IPS-NIHi7 (cell line): Measurements from ENCODE around the gene PEX10.
"Not testable (repeated sequence)": the region's sequence is repeated elsewhere in the genome, so short reads cannot be mapped to it uniquely, and the experiment has no call there.

Experiments used
- DNase-seq: peaks from one replicate; pipeline ENCODE4 v3.0.0; 2012; ENCODE audit warnings: mixed read lengths; ENCODE audit errors: extremely low spot score

Gene PEX10

DNA sequence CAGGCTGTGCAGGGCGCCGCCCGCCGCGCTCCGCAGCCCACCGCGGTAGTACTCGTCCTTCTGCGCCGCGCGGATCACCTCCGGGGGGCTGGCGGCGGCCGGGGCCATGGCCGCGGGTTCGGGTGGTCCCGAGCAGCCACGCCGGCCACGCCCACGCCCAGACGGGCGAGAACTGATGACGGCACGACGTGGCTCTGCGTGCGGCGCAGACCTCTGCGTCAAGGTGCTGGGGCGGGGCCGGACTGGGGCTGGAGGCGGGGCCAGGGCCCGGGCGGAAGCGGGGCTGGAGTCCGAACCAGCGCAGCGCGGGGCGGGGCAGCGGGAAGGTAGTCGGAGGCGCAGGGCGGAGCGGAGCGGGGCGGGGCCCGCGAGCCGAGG, at the start of gene PEX10:
PEX10 (minus strand) TSS at position 170 of the 378 bp plus-strand sequence; CDS start at position 108, 62 bp downstream.
- peak; percentile 99 for DNase-seq

DNA sequence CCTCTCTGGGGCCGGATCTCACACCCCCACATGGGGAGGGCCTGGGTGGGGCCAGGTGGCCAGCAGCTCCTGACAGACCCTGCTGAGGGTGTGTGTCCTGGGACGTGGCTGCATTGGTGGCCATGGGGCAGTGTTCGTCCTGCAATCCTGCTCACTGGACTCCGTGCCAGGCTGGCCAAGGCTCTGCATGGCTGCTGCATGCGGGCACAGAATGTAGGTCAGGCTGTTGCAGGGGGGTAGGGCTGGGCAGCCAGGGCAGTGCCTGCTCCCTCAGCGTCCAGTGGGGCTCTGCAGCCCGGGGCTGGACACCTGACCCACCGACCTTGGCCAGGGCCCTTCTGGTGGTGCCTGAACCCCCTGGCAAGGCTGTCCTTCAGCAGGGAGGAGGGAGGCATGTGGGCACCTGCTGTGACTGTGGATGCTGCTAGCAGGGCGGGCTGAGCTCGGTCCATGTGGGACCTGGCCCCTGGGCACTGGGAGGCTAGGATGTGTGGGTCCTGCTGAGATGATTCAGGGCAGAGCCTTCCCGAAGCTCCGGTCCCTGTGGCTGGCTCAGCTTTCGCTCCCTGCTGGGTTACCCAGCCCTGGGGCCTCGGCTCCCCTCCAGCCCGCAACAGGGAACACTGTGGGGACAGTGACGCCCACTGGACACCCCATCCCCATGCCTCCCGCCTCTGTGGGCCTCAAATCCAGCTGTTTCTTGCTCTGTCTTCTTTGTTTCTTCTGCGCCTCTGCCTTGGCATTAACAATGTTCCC, 48.8 kb upstream of the PEX10 start:
- no peak for DNase-seq

DNA sequence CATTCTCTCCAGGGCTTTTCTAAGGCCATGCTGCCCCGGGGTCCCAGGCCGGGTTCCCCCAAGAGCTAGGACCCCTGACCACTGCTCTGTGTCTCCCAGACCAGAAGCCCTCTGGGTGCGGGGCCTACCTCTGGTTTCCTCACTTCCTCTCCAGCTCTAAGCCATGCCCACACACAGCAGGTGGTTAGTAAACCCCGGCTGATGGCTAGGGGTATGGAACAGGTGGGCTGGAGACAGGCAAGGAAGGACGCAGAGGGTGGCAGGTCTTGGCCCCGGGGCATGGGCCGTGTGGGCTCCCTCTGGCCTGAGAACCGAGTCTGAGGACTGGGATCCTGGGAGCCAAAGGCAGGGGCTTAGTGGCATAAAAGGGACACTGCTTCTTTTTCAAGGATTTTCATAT, 47.8 kb upstream of the PEX10 start:
- DNase-seq: no peak

DNA sequence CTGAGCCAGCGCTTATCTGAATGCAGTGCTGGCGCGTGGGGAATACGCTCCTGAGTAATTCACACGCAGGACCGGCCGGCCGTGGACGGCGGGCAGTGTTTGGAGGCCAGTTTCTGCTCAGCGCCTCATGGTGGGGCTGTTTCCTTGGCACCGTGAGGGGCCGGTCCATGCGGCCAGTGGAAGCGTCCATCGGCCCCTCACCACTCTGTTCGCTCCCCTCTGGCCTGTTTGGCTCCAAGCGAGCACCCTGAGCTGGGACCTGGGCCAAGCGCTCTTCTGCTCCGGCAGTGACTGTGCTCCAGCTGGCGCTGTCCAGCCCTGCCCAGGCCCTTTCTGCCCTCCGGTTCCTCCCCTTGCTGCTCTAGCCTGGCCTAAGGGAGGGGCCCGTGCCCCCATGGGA, 47.4 kb upstream of the PEX10 start:
- no peak for DNase-seq

DNA sequence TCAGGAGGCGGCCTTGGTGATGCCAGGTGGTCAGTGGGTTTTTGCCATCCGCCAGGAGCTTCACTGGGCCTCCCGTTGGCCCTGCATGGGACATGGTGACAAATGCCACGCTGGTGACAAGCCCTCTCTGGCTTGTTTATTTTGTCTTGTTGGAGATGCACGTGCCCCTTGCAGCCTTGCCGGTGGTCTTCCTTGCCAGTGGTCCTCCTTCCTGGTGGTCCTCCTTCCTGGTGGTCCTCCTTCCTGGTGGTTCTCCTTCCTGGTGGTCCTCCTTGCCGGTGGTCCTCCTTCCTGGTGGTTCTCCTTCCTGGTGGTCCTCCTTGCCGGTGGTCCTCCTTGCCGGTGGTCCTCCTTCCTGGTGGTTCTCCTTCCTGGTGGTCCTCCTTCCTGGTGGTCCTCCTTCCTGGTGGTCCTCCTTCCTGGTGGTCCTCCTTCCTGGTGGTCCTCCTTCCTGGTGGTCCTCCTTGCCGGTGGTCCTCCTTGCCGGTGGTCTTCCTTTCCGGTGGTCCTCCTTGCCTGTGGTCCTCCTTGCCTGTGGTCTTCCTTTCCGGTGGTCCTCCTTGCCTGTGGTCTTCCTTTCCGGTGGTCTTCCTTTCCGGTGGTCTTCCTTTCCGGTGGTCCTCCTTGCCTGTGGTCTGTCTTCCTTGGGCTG, 46.9 kb upstream of the PEX10 start:
- not testable (repeated sequence) for DNase-seq

DNA sequence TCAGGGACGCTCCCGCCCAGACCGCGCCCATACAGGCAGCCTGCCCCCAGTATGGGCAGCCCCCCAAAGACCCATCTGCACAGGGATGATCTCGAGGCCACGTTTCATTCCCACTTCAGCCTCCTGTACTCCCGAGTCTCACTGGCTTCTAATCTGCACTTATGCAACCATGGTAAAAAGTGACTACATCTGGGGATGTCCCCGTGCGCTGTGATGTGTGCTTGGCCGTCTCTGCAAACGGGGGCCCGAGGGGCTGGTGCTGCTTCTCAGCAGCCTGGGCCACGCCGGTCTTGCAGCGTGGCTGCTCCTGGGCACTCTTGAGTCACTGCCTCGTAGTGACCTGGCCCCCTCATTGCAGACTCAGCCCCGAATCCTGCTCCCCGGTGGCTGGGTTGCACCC, 46.3 kb upstream of the PEX10 start:
- no peak for DNase-seq

DNA sequence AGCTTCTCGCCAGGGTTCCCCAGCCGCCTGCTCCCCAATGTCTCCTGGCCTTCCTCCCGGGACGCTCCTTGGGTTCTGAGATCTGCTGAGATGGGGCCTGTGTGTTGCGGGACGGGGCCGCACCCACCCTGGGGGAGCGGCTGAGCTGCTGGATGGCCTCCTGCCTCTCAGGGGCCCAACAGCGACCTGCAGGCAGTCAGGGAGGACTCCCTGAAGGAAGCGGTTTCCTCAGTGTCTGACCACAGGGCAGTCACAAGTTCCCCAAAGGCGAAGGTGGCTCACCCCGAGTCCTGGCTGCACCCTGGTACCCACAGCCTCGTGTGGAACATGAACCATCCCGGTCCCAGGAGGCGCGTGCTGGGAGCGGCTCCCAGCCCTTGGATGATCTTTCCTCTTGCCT, 45.1 kb upstream of the PEX10 start:
- no peak for DNase-seq

DNA sequence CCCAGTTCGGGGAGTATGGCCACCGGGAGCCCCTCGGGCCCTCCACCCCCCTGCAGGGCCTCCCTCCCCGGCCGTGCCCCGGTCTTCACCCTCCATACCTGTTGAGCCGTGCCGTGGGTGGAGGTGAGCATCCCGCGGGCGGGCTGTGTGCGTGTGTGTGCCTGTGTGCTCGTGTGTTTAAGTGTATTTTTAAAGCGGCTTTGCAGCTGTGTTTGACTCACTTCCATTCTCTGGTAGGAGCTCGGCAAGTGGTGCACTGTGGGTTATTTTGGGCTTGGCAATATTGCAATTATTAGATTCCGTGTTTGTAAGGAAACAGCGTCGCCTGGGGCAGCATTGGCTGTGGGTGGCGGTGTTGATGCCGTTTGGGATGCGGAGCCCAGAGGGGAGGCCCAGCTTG, 43.4 kb upstream of the PEX10 start:
- DNase-seq: no peak

DNA sequence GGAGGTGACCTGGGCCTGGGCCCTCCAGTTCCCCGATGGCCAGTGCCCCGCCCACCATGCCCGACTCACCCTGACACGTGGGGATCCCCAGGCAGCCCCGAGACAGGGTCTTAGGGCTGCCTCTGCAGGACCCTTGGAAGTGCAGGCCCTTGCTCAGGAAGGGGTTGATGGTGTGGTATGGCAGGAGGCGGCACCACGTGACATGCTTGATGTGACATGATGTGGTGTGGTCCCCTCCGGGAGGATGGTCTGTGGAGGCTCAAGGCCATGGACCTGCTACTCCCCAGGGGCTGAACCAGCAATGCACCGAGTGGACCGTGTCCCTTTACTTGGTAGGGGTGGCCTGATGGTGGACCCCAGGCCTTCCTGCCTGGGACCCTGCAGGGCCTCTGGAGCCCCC, 41.9 kb upstream of the PEX10 start:
- DNase-seq: no peak

DNA sequence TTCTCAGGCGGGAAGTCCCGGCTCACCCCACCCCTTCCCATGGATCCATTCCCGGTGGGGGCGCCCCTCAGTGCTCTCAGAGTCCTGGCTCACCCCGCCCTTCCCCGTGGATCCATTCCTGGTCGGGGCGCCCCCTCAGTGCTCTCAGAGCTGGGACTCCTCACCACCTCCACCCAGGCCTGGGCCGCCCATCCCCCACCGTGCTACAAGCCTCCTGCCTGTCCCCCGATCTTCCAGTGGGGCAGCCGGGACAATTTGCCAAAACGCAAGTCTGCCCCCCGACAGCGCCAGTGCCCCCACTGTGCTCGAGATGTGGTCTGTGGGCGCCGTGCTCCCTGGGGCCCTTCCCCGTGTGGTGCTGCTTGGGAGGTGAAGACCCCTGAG, 40.6 kb upstream of the PEX10 start:
- DNase-seq: no peak

DNA sequence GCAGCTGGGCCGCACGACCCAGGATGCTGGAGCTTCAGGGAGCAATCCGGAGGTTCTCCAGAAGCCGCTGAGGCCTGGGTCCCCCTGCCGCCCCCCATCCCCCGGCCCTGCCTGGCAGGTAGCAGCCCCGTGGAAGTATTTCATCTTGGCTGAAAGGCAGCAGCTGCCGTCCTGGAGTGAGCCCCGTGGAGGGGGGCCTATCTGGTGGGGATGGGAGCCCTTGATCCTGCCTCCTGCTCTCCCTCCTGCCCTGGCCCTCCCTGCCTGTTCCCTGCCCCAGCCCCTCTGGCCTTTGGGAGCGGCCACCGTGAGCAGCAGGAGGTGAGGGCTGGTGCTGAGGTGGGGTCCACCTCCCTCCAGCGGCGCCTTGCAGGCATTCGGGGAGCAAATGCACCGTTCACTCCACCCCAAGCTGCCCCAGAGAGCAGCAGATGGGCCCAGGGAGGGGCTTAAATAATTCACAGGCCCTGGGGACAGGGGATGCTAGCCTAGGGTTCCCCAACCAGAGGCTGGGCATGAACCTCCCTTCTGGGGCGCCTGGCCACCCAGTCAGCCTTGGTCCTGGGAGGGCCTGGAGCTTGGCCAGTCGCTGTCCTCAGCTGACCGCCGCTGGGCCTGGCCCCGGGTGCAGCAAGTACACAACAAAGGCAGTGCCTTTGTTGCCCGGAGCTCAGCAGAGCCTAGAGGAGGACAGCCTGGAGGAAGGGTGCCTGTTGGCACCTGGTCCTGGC, 40.0 kb upstream of the PEX10 start:
- no peak for DNase-seq

DNA sequence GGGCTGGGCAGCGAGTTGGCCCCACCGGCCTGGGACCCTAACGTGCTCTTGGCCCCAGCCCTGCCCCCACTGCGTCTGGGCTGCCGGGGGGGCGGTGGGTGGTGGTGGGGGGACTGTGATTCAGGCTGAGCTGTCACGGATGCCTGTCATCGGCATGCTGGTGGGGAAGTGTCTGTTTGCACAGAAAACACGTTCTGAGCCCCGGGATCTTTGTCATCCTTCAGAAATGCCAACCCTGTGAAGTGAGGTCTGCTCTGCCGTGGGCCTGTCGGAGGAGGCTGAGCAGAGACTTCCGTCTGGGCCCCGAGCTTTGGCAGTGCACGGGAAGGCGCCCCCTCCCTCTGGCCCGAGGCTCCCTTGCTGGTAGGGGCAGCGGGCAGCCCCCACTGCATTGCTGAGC, 39.4 kb upstream of the PEX10 start:
- no peak for DNase-seq

DNA sequence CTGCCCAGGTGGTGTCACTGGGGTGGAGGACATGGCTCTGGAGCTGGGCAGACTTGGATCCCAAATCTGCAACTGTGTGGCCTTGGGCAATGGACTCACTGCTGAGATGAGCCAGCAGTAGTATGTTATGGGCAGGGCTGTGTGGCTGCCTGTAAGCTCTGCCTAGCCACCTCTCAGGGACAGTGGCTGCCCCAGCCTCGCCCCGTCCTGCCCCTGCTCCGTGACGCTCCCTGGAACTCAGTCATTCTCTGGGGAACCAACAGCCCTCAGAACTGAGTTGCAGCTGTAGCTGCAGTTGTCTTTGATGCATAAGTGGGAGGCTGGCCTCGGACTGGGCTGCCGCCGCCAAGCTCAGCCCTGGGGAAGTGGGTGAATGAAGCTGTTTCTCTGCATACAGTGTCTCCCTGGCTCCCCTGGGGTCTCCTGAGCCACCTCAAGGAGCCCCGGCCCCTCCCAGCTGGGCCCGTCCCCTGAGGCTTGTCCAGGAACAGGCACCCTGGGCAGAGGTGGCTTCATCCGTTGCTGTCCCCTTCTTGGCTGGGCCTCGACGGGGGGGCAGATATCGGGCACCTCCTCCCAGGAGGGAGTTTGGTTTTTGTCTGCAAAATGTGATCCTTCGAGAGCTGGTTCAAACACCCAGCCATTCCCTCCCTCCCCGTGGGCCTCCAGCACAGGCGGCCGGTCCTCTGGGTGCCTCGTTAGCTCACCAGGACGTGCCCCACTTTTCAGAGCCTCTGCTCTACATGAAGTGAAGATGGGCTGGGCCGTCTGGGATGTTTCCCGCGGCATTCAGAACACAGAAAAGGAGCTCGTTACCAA, 37.5 kb upstream of the PEX10 start:
- no peak for DNase-seq

DNA sequence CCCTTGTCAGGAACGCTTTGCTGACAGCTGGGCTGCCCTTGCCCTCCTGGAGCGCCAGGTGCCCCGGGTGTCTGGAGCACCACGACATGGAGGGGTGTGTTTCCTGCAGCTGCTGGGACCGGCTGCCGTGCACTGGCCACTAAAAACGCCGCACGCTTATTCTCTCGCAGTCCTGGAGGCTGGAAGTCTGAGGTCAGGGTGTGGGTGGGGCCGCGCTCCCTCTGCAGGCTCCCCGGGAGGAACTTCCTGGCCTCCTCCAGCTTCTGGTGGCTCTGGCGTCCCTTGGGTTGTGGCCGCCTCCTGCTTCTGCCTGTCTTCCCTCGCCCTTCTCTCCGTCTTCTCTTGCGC, 35.7 kb upstream of the PEX10 start:
- DNase-seq: no peak

DNA sequence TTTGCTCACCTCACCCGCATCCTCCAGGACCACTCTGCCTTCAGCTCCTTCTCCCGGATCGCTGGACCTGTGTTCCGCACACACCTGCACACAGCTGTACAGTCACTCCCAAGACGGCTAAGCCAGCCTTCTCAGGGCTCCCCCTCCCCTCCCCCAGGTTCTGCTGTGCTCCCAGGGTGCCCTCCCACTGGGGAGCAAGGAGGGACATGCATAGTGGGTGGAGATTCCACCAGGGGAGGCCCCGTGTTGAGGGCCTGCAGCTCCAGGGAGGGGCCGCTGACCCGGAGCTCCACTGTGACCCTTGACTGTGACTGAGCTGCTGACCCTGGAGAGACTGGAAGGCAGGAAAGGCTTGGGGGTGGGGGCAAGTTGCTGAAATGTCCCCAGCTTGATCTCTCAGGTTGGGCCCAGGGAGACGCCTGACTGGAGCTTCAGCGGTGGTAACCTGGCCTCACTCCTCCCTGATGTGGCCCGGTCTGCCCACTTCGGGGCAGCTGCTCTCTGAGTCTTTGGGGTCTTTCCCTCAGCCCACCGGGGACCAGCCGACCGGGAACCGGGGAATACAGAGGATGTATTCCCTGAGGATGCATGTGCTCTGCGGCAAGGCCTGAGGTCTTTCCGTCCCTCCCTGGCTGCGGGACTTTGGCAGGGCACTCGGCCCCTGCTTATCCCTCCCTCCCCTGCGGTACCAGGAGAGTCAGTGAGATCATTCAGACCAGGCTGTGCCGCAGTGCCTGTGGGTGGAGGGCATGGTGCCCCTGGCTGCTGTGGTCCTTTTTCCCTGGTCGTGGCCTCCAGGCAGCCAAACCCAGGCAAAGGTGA, 35.1 kb upstream of the PEX10 start:
- no peak for DNase-seq

DNA sequence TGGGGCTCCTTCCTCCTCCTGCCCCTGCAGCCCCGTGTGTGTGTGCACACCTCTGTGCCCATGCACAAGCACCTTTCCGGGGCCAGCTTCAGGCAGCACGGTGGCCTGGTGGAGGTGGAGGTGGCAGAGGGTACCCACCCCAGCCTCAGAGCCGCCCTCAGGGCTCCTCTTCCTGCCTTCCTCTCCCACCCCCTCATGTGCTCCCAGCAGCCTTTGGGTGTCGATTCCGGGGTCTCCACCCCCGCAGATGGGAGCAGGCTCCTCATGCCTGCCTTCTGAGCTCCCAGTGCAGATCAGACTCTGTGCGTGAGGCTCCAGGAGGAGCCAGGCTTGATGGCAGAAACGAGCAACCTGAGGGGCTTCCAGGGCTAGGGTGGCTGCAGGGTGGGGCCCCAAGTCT, 34.5 kb upstream of the PEX10 start:
- DNase-seq: no peak

DNA sequence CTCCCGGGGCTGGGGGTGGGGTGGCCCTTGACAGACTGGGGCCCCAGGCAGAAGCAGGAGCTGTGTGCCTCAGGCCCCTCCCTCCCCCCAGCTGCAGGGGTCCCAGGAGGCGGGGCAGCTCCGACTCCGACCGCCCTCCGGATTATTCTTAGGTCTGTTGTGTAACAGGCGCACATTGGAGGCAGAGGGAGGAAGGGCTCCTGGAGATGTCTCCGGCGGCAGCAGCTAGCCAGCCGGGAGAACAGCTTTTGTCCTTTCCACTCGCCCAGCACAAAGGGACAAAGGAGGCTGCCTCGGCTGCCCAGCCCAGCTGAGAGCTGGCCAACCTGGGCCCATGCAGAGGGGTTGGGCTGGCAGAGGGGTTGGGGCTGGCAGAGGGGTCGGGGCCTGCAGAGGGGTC, 34.0 kb upstream of the PEX10 start:
- no peak for DNase-seq

DNA sequence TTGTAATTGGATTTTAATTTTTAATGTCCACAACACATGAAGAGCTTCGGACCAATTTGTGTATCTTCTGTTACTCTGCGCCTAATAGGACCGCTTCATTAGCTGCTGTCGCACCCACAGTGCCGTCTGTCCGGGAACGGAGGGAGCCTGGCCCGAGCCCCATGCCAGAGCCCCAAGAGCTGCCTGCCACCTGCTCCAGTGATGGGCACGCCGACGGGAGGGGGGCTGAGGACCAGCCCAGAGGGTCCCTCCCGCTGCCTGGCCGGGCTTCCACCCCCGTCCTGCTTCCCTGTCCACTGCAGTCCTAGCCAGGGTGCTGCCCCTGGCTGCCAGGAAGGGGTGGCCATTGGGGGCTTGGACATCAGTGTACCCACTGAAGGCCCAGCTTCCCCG, 33.5 kb upstream of the PEX10 start:
- no peak for DNase-seq

DNA sequence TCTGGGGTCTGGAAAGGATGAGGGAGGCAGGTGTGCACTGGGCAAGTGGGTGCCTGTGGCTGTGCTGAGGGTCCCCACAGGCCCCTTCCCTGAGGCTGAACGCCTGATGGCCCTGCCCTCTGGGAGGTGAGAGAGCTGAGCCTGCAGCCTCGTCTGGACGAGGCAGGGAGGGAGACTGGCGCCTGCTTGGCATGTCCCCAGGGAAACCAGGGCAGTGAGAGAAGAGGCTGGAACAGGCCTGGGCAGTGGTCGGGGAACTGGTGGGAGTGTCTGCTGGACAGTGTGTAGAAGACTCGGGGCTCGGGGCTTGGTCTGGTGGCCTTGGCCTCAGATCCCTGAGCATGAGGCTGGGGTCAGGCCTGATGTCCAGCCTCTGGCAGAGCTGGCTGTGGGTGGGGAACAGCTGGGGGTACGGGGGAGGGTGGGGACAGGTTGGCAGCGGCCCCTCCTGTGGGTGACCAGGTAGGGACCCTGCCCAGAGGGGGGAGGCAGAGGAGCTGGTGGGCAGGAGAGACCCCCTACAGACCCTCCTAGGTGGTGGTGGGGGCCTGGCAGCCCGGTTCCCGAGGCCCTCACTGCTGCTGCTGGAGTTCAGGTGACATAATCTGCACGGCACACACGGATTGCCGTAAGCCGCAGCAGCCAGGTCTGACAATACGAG, 32.9 kb upstream of the PEX10 start:
- DNase-seq: no peak

DNA sequence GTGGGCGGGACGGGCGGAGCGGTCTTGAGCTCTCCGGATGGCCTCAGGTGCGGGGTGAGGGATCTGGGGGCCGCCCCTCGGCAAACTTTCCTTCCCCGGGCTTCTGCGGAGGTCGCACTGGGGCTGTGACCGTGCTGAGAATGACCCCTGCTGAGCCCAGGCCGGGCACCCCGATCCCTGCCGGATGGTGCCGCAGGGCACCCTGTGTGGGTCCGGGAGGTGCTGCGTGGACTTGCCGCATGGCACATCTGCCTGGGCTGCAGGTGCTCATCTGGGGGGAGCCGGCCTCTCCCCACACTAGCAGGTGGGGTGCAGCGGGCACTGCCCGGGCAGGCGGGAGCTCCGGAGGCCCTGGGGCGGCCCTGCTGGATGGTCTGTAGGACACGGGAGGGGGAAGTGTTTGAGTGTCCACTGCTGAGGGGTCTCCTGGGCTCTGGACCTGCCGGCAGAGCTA, 31.8 kb upstream of the PEX10 start:
- no peak for DNase-seq
